ENCODE data around the gene MYLK4.

MYLK4 gene

DNA sequence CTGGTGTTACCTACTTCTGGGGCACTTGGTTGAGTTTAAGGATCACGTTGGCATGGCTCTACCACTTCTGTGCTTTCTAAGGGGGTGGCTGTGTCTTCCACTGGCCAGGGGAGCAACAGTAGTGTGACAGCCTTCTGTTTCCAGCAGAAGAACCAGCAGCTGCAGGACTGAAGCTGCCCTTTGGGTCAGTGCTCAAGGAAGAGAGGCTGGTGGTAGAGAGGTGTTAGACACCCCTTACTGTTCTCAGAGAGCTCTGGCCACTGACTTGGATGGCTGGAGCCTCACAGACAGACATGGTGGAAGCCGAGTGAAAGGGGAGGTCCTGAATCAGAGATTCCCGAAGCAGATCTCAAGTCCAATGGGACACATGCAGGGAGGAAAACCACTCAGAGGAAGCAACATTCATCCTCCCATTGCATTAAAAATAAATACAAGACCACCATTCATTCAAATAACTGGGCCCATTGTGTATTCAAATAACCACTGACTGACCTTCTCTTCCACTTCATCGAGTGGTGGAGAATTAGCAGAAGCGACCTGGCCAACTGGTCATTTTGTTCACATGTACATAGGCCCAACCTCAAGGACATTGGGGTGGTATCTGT lies 106.7 kb downstream of the MYLK4 start:
- TF ChIP-seq CTCF (conservative IDR thresholded peaks at IDR 0.05) = no peak
- no peak overlapping the region for H3K27ac ChIP-seq

GRCh38 chr6:2643130-2643529 lies 107.6 kb downstream of the MYLK4 start:
- H3K27ac ChIP-seq = no peak overlapping the region
- no peak for TF ChIP-seq CTCF (conservative IDR thresholded peaks at IDR 0.05)

- TF ChIP-seq CTCF (conservative IDR thresholded peaks at IDR 0.05) = no peak
- H3K27ac ChIP-seq = no peak overlapping the region
These were observed 109.5 kb downstream of the MYLK4 start for GRCh38 chr6:2641044-2641725.

GRCh38 chr6:2640551-2640950 lies 110.2 kb downstream of the MYLK4 start:
- no peak for TF ChIP-seq CTCF (conservative IDR thresholded peaks at IDR 0.05)
- no peak overlapping the region for H3K27ac ChIP-seq

DNA sequence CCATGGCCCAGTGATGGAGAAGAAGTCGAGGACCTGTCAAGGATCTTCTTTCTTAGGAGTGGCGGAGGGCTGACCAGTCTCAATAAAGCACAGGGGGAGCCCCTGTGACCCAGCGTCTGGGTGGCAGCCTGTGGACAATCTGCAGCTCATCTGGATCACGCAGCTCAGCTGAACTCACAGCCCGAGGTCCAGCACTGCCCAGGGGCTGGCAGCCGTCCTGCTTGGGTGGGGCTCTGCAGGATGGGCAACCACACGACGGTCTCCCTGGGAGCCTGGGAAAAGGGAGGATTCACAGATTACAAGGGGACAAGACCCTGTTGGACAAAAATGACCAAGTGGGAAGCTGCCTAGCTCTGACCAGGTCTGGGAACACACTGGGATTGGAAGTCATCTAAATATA lies 110.8 kb downstream of the MYLK4 start:
- TF ChIP-seq CTCF (conservative IDR thresholded peaks at IDR 0.05) = no peak
- H3K27ac ChIP-seq = no peak overlapping the region

DNA sequence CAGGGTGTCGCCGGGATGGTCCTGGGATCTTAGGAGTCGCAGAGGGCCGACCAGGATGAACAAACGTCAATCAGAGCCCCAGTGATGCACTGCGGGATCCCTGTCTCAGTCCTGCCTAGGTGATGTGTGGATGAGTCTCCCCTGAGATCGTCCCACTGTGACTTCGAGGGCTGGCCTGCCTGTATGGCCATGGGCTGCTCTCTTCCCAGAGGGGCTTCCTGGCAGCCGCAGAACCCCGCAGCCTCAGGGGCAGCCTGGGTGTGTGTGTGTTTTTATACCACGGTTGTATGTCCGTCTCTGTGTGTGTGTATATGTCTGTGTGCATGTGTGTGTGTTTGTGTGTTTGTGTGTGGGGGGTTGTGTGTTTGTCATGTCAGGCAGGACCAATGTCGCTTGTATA lies 111.6 kb downstream of the MYLK4 start:
- no peak for TF ChIP-seq CTCF (conservative IDR thresholded peaks at IDR 0.05)
- no peak overlapping the region for H3K27ac ChIP-seq

DNA sequence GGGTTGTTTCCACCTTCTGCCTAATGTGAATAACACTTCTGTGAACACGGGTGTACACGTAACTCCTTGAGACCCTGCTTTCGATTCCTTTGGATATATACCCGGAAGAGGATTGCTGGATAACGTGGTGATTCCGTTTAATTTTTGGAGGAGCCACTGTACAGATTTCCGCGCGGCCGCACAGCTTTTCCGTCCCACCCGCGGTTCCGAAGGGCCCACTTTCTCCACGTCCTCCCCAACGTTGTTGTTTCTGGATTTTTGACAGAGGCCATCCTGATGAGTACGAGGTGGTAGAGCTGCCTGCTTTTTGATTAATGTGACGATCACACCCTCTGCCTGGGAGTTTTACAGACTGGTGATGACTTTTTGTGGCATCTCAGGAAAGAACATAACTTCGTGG lies 114.0 kb downstream of the MYLK4 start:
- no peak for TF ChIP-seq CTCF (conservative IDR thresholded peaks at IDR 0.05)
- H3K27ac ChIP-seq = no peak overlapping the region
